H9 (cell line): Measurements from ENCODE around the gene NUDT16L1. TPM values are rescaled to one million over a fixed set of nuclear protein-coding genes. Genes with fewer than 3 reads are reported as not detected.
A peak's percentile ranks its signal among the peaks of the same experiment; 100 is the strongest.

Experiments used
- DNase-seq: peaks from one replicate; pipeline ENCODE4 v3.0.0-alpha.2; 2017
- H2AFZ ChIP-seq: one replicate; pipeline ENCODE4 v1.6.1; 2013; ENCODE audit warnings: mild to moderate bottlenecking, low read length, control low read depth, moderate library complexity
- H2AK5ac ChIP-seq: 2 replicates; pipeline ENCODE4 v1.6.1; 2013; ENCODE audit warnings: low read length, control low read depth, mixed read lengths; ENCODE audit not compliant: insufficient read length
- H2BK120ac ChIP-seq: one replicate; pipeline ENCODE4 v1.6.1; 2013; ENCODE audit warnings: low read depth, mild to moderate bottlenecking, low read length, control low read depth, inconsistent platforms; ENCODE audit not compliant: poor library complexity, severe bottlenecking
- H2BK12ac ChIP-seq: 2 replicates; pipeline ENCODE4 v1.6.1; 2013; ENCODE audit warnings: low read length, control low read depth, mixed read lengths, low read depth; ENCODE audit not compliant: insufficient read length
- H2BK15ac ChIP-seq: 2 replicates; pipeline ENCODE4 v1.6.1; 2013; ENCODE audit warnings: low read depth, low read length, control low read depth
- H2BK20ac ChIP-seq: one replicate; pipeline ENCODE4 v1.6.1; 2013; ENCODE audit warnings: low read depth, mild to moderate bottlenecking, low read length, control low read depth, inconsistent platforms; ENCODE audit not compliant: poor library complexity, severe bottlenecking
- H2BK5ac ChIP-seq: 2 replicates; pipeline ENCODE4 v1.6.1; 2013; ENCODE audit warnings: low read length, control low read depth, mixed read lengths; ENCODE audit not compliant: insufficient read length
- H3K14ac ChIP-seq: 2 replicates; pipeline ENCODE4 v1.6.1; 2013; ENCODE audit warnings: low read length, control low read depth; ENCODE audit not compliant: insufficient read depth
- H3K18ac ChIP-seq: 2 replicates; pipeline ENCODE4 v1.6.1; 2013; ENCODE audit warnings: low read depth, mild to moderate bottlenecking, mixed read lengths, low read length, control low read depth; ENCODE audit not compliant: insufficient read length
- H3K23ac ChIP-seq: 2 replicates; pipeline ENCODE4 v1.6.1; 2013; ENCODE audit warnings: low read length, control low read depth, mixed read lengths, low read depth; ENCODE audit not compliant: insufficient read length
- H3K23me2 ChIP-seq: 2 replicates; pipeline ENCODE4 v1.6.1; 2013; ENCODE audit warnings: low read depth, mild to moderate bottlenecking, mixed read lengths, low read length, control low read depth; ENCODE audit not compliant: insufficient read length, poor library complexity, severe bottlenecking
- H3K27ac ChIP-seq: 2 replicates; pipeline ENCODE4 v1.5.1; 2013; ENCODE audit warnings: low read length, control low read depth, mixed read lengths, low read depth; ENCODE audit not compliant: insufficient read length
- H3K27me3 ChIP-seq: 2 replicates; pipeline ENCODE4 v1.6.1; 2013; ENCODE audit warnings: low read length, control low read depth, inconsistent platforms; ENCODE audit not compliant: insufficient read depth
- H3K4ac ChIP-seq: 2 replicates; pipeline ENCODE4 v1.6.1; 2013; ENCODE audit warnings: low read depth, mild to moderate bottlenecking, control low read depth, inconsistent platforms, low read length, moderate library complexity
- H3K4me1 ChIP-seq: 2 replicates; pipeline ENCODE4 v1.6.1; 2013; ENCODE audit warnings: low read length, control low read depth, inconsistent platforms; ENCODE audit not compliant: insufficient read depth
- H3K4me2 ChIP-seq: 2 replicates; pipeline ENCODE4 v1.6.1; 2013; ENCODE audit warnings: low read length, control low read depth, mixed read lengths; ENCODE audit not compliant: insufficient read length, insufficient read depth
- H3K56ac ChIP-seq: 2 replicates; pipeline ENCODE4 v1.6.1; 2013; ENCODE audit warnings: low read depth, mild to moderate bottlenecking, mixed read lengths, low read length, control low read depth; ENCODE audit not compliant: insufficient read length
- H3K79me1 ChIP-seq: 2 replicates; pipeline ENCODE4 v1.6.1; 2013; ENCODE audit warnings: low read depth, mild to moderate bottlenecking, moderate library complexity, low read length, control low read depth, inconsistent platforms; ENCODE audit not compliant: insufficient read depth, poor library complexity, severe bottlenecking
- H3K79me2 ChIP-seq: 2 replicates; pipeline ENCODE4 v1.6.1; 2013; ENCODE audit warnings: low read length, control low read depth, inconsistent platforms; ENCODE audit not compliant: insufficient read depth
- H3K9ac ChIP-seq: 2 replicates; pipeline ENCODE4 v1.6.1; 2013; ENCODE audit warnings: low read length, control low read depth, mixed read lengths; ENCODE audit not compliant: insufficient read length; ENCODE audit errors: extremely low read depth
- H3K9me3 ChIP-seq: one replicate; pipeline ENCODE4 v1.6.1; 2013; ENCODE audit warnings: low read depth, low read length, inconsistent platforms; ENCODE audit not compliant: control insufficient read depth
- H3T11ph ChIP-seq: one replicate; pipeline ENCODE4 v1.6.1; 2013; ENCODE audit warnings: mild to moderate bottlenecking, low read length, control low read depth, inconsistent platforms
- H4K20me1 ChIP-seq: one replicate; pipeline ENCODE4 v1.6.1; 2013; ENCODE audit not compliant: control insufficient read depth, insufficient read length, insufficient read depth
- H4K5ac ChIP-seq: 2 replicates; pipeline ENCODE4 v1.6.1; 2013; ENCODE audit warnings: low read depth, mild to moderate bottlenecking, mixed read lengths, low read length, control low read depth; ENCODE audit not compliant: insufficient read length
- H4K8ac ChIP-seq: replicated peaks from 2 replicates; pipeline ENCODE4 v1.6.1; 2013; ENCODE audit warnings: low read length, control low read depth, mixed read lengths, low read depth; ENCODE audit not compliant: insufficient read length
- H4K91ac ChIP-seq: 2 replicates; pipeline ENCODE4 v1.6.1; 2013; ENCODE audit warnings: low read depth, mild to moderate bottlenecking, moderate library complexity, mixed read lengths, low read length, control low read depth; ENCODE audit not compliant: insufficient read length
- H3K27ac Mint-ChIP-seq, 3 experiments: 2 replicates in 2 of 3; 3 replicates in 1 of 3; pipeline ENCODE4 v1.8.0; 2020 to 2021; ENCODE audit warnings: mixed read lengths in 3 of 3, mild to moderate bottlenecking in 1 of 3, moderate library complexity in 1 of 3
- H3K27me3 Mint-ChIP-seq: 2 replicates; pipeline ENCODE4 v1.8.0; 2021; ENCODE audit warnings: low read depth, mild to moderate bottlenecking, moderate library complexity, mixed read lengths
- H3K36me3 Mint-ChIP-seq, 3 experiments: 2 replicates in 2 of 3; 3 replicates in 1 of 3; pipeline ENCODE4 v1.8.0; 2020 to 2021; ENCODE audit warnings: low read depth in 3 of 3, mixed read lengths in 3 of 3; ENCODE audit not compliant: insufficient read depth in 1 of 3
- H3K4me1 Mint-ChIP-seq, 2 experiments: 2 replicates each; pipeline ENCODE4 v1.8.0; 2020; ENCODE audit warnings: mixed read lengths in 2 of 2
- H3K4me3 Mint-ChIP-seq, 2 experiments: 2 replicates in 1 of 2; 3 replicates in 1 of 2; pipeline ENCODE4 v1.8.0; 2020 to 2021; ENCODE audit warnings: mild to moderate bottlenecking in 2 of 2, mixed read lengths in 2 of 2, moderate library complexity in 1 of 2
- H3K9me3 Mint-ChIP-seq, 2 experiments: 2 replicates in 1 of 2; 3 replicates in 1 of 2; pipeline ENCODE4 v1.8.0; 2020; ENCODE audit warnings: mild to moderate bottlenecking in 2 of 2, mixed read lengths in 2 of 2, moderate library complexity in 1 of 2
- WGBS: extraction: QIAGEN DNeasy Blood & Tissue Kit; methylation state at CpG from one replicate; pipeline ENCODE4 v1.1.7; 2013; ENCODE audit warnings: missing lambda C conversion rate, low lambda C conversion rate, mixed read lengths; ENCODE audit not compliant: insufficient read length; ENCODE audit errors: extremely low coverage; 5-methylcytosine and 5-hydroxymethylcytosine counted together
- total RNA-seq: library from RNA; stranded (reverse); gene quantifications from 2 replicates; pipeline ENCODE4 v1.2.1, GENCODE V29; 2021
- TF ChIP-seq, protein P1 (sequence below): fragments of 200-600 bp; sonication (generic); conservative IDR thresholded peaks from 3 replicates; pipeline ENCODE4 v1.8.0; 2021; ENCODE audit warnings: antibody characterized with exemption, mild to moderate bottlenecking

NUDT16L1 gene
- total RNA-seq, 1 experiment from 2014 or later = 49.4 TPM

GRCh38 chr16:4673387-4674046, 19.8 kb upstream of the NUDT16L1 start:
- DNase-seq = no peak
- H2BK5ac ChIP-seq = no peak overlapping the region
- H3K27ac Mint-ChIP-seq = peak overlapping the region; percentile 11 to 79 (median 58); a peak in 4 of 7 replicates

More at GRCh38 chr16:4673387-4674046, 19.8 kb upstream of the NUDT16L1 start:
- H4K91ac ChIP-seq = no peak overlapping the region
- no peak overlapping the region for H4K5ac ChIP-seq
- H3K27me3 Mint-ChIP-seq = no peaks in the 10 kb centered on the region
- no peaks in the 10 kb centered on the region for H3K9me3 Mint-ChIP-seq
- H3K36me3 Mint-ChIP-seq = peaks cover 1 to 48% (median 5%) of the 10 kb centered on the region in 3 experiments; a peak in 5 of 7 replicates
- no peak overlapping the region for H2BK15ac ChIP-seq
- H3K79me2 ChIP-seq = no peaks in the 10 kb centered on the region
- no peaks in the 10 kb centered on the region for H3K9me3 ChIP-seq
- H3K27ac ChIP-seq = no peak overlapping the region
- H3K23me2 ChIP-seq = no peaks in the 10 kb centered on the region
- H4K20me1 ChIP-seq = no peaks in the 10 kb centered on the region
- WGBS = no CpG with 5 or more reads among the region's 33 CpGs
- no peak overlapping the region for H3K18ac ChIP-seq
- TF ChIP-seq, protein P1, sequence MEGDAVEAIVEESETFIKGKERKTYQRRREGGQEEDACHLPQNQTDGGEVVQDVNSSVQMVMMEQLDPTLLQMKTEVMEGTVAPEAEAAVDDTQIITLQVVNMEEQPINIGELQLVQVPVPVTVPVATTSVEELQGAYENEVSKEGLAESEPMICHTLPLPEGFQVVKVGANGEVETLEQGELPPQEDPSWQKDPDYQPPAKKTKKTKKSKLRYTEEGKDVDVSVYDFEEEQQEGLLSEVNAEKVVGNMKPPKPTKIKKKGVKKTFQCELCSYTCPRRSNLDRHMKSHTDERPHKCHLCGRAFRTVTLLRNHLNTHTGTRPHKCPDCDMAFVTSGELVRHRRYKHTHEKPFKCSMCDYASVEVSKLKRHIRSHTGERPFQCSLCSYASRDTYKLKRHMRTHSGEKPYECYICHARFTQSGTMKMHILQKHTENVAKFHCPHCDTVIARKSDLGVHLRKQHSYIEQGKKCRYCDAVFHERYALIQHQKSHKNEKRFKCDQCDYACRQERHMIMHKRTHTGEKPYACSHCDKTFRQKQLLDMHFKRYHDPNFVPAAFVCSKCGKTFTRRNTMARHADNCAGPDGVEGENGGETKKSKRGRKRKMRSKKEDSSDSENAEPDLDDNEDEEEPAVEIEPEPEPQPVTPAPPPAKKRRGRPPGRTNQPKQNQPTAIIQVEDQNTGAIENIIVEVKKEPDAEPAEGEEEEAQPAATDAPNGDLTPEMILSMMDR = no peak
- no peak overlapping the region for H2BK12ac ChIP-seq
- H3K9ac ChIP-seq = no peak overlapping the region
- peaks cover 2 to 8% of the 10 kb centered on the region in 2 experiments; a peak in 3 of 4 replicates for H3K4me1 Mint-ChIP-seq
- H2BK120ac ChIP-seq = no peak overlapping the region
- H3K4me1 ChIP-seq = no peaks in the 10 kb centered on the region; the same call in 1 of the 2 replicates
- no peak overlapping the region; the same call in 1 of the 2 replicates for H3K14ac ChIP-seq
- no peak overlapping the region for H3K4me3 Mint-ChIP-seq
- no peak overlapping the region for H2BK20ac ChIP-seq
- H3K4ac ChIP-seq = no peak overlapping the region
- no peak overlapping the region for H3K56ac ChIP-seq
- no peak overlapping the region for H3T11ph ChIP-seq
- no peak overlapping the region for H4K8ac ChIP-seq
- no peaks in the 10 kb centered on the region for H3K79me1 ChIP-seq
- H2AK5ac ChIP-seq = no peak overlapping the region
- H3K27me3 ChIP-seq = no peaks in the 10 kb centered on the region
- no peak overlapping the region for H3K23ac ChIP-seq
- H2AFZ ChIP-seq = no peak overlapping the region
- H3K4me2 ChIP-seq = no peak overlapping the region
